K562 (cell line): ENCODE data around the gene KLHL22. TPM values are rescaled to one million over a fixed set of nuclear protein-coding genes. Genes with fewer than 3 reads are reported as not detected.
A peak's percentile ranks its signal among the peaks of the same experiment; 100 is the strongest.

Experiments used
- ATF1 ChIP-seq, 2 experiments: fragments of 450-650 bp in 1 of 2; IDR thresholded peaks; 2 replicates each; pipeline ENCODE4 v1.6.1; 2016; ENCODE audit warnings: missing compliant biosample characterization in 1 of 2, missing genetic modification characterization in 1 of 2
- BRF1 ChIP-seq: IDR thresholded peaks from 3 replicates; pipeline ENCODE4 v1.6.1; 2011; ENCODE audit warnings: borderline replicate concordance, mild to moderate bottlenecking; ENCODE audit not compliant: insufficient read length; ENCODE audit errors: extremely low read depth
- CC2D1A ChIP-seq: fragments of 450-650 bp; IDR thresholded peaks from 2 replicates; pipeline ENCODE4 v1.6.1; 2017; ENCODE audit warnings: mild to moderate bottlenecking
- CSDE1 ChIP-seq, 2 experiments: fragments of 450-650 bp; IDR thresholded peaks; 2 replicates each; pipeline ENCODE4 v1.6.1; 2016; ENCODE audit warnings: mild to moderate bottlenecking in 1 of 2
- ETV5 ChIP-seq: sonication (generic); formaldehyde crosslinking; IDR thresholded peaks from 2 replicates; pipeline ENCODE4 v1.4.0; 2020; ENCODE audit warnings: low read depth, mild to moderate bottlenecking, missing genetic modification reagents
- MED1 ChIP-seq: sonication (generic); formaldehyde crosslinking; IDR thresholded peaks from 2 replicates; pipeline ENCODE4 v1.8.1; 2023; ENCODE audit warnings: missing genetic modification reagents, borderline replicate concordance
- MYC ChIP-seq, 2 experiments: fragments of 250-450 bp in 1 of 2; sonication (Bioruptor Pico) in 1 of 2; IDR thresholded peaks; 2 replicates each; pipeline versions ENCODE4 v1.5.1 to v1.6.1; 2012 to 2021; ENCODE audit warnings: low read depth in 2 of 2, borderline replicate concordance in 1 of 2, improper control_type of control experiment in 1 of 2, low read length in 1 of 2, mild to moderate bottlenecking in 1 of 2, moderate library complexity in 1 of 2
- PHB2 ChIP-seq: fragments of 450-650 bp; IDR thresholded peaks from 2 replicates; pipeline ENCODE4 v1.6.1; 2017; ENCODE audit warnings: low read depth
- PTBP1 ChIP-seq: fragments of 200-400 bp; formaldehyde crosslinking; IDR thresholded peaks from 2 replicates; pipeline ENCODE4 v1.6.1; 2017; ENCODE audit warnings: low read depth, low read length
- TCFL5 ChIP-seq: fragments of 250-450 bp; sonication (Bioruptor Pico); conservative IDR thresholded peaks from 2 replicates; pipeline ENCODE4 v1.6.1; 2021; ENCODE audit warnings: mild to moderate bottlenecking, moderate library complexity, matching md5 sums
- YY1 ChIP-seq, 3 experiments: IDR thresholded peaks; 2 replicates each; pipeline ENCODE4 v1.6.1; 2011; ENCODE audit warnings: low read length in 2 of 3, mild to moderate bottlenecking in 2 of 3, moderate library complexity in 2 of 3, borderline replicate concordance in 1 of 3, control low read depth in 1 of 3, low read depth in 1 of 3; ENCODE audit not compliant: insufficient read depth in 3 of 3, insufficient replicate concordance in 2 of 3, control insufficient read depth in 1 of 3, insufficient read length in 1 of 3; ENCODE audit errors: extremely low read depth in 1 of 3
- ZFX ChIP-seq: sonication (generic); formaldehyde crosslinking; IDR thresholded peaks from 2 replicates; pipeline ENCODE4 v1.8.0; 2022; ENCODE audit warnings: mild to moderate bottlenecking, missing genetic modification reagents, moderate library complexity
- ZNF212 ChIP-seq: fragments of 450-650 bp; formaldehyde crosslinking; IDR thresholded peaks from 2 replicates; pipeline ENCODE4 v1.4.0; 2020; ENCODE audit warnings: mild to moderate bottlenecking
- ZNF408 ChIP-seq: fragments of 250-450 bp; sonication (Bioruptor Pico); IDR thresholded peaks from 2 replicates; pipeline ENCODE4 v1.4.0; 2020; ENCODE audit warnings: low read depth, mild to moderate bottlenecking, moderate library complexity
- polyA plus RNA-seq, 8 experiments: library from polyadenylated mRNA; depleted of rRNA in 4 of 8; stranded (reverse) in 5 of 8; unstranded in 3 of 8; fragments of >200 nt; fragmentation: Nextera tagmentation in 2 of 8; fragmentation: Illumina TruSeq in 1 of 8; extraction: Ambion mirVana in 2 of 8; extraction: Trizol in 1 of 8; gene quantifications; 2 replicates each; pipeline versions ENCODE4 v1.2.1 to v1.2.3, GENCODE V29; 2011 to 2014; ENCODE audit warnings: inconsistent platforms in 1 of 8, missing spikeins in 1 of 8
- total RNA-seq, 7 experiments: library from RNA; depleted of rRNA in 6 of 7; stranded (reverse); fragments of >200 nt in 6 of 7; fragmentation: Illumina TruSeq in 2 of 7; extraction: Trizol in 2 of 7; gene quantifications; 2 replicates each; pipeline versions ENCODE4 v1.2.1 to v1.2.3, GENCODE V29; 2011 to 2021; ENCODE audit warnings: low replicate concordance in 1 of 7
- TF ChIP-seq, protein P1 (sequence below): fragments of 450-650 bp; conservative IDR thresholded peaks from 2 replicates; pipeline ENCODE4 v1.6.1; 2016; ENCODE audit warnings: missing genetic modification characterization, low read depth, mild to moderate bottlenecking, control low read depth, missing compliant biosample characterization
- TF ChIP-seq, protein P2 (sequence below): fragments of 450-650 bp; formaldehyde crosslinking; IDR thresholded peaks from 2 replicates; pipeline ENCODE4 v1.4.0; 2022; ENCODE audit warnings: mild to moderate bottlenecking, moderate library complexity
- TF ChIP-seq, protein P3 (sequence below): fragments of 250-450 bp; sonication (Bioruptor Pico); IDR thresholded peaks from 2 replicates; pipeline ENCODE4 v1.4.0; 2020
- TF ChIP-seq, protein P4 (sequence below): fragments of 250-450 bp; sonication (Bioruptor Pico); IDR thresholded peaks from 2 replicates; pipeline ENCODE4 v1.9.0; 2021; ENCODE audit warnings: mild to moderate bottlenecking

Gene KLHL22
- total and polyA plus RNA-seq, 9 of the 15 experiments (the other 6 are each of a cell fraction or from before 2014, with no cell fraction given): 1.3 to 25.6 (median 15.2) TPM

DNA sequence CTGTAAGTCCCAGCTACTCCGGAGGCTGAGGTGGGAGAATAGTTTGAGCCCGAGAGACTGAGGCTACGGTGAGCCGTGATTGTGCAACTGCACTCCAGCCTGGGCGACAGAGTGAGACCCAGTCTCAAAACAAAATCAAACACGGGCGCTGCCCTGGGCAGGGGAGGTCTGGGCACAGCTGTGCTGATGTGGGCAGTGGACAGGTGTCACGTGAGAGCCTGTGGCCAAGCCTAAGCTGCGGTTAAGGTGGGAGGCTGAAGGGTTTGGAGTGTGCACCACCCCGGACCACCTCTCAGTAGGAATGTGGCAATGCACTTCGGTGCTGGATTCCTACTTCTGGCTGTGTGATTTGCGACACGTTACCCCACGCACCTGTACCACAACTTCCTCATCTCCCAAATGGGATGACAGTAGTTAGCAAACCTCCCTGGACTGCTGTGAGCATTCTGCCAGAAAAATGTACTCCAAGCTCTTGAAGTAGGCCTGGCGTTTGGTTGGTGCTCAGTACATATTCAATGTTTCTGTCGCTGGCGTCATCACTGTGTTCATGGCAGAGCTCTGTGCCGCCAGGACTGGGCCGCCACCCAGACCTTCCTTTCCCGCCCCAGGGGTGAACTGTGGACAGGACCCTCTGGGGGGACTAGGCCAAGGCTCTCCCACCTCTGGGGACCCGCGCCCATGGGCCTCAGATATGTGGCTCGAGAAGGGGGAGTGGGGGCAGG is 102.5 kb downstream of the KLHL22 start (continued):
- TF ChIP-seq, protein P1, sequence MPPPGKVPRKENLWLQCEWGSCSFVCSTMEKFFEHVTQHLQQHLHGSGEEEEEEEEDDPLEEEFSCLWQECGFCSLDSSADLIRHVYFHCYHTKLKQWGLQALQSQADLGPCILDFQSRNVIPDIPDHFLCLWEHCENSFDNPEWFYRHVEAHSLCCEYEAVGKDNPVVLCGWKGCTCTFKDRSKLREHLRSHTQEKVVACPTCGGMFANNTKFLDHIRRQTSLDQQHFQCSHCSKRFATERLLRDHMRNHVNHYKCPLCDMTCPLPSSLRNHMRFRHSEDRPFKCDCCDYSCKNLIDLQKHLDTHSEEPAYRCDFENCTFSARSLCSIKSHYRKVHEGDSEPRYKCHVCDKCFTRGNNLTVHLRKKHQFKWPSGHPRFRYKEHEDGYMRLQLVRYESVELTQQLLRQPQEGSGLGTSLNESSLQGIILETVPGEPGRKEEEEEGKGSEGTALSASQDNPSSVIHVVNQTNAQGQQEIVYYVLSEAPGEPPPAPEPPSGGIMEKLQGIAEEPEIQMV (tag): no peak; the same call in 1 of the 2 replicates
- no peak for TF ChIP-seq YY1 (IDR thresholded peaks at IDR 0.05; ENCODE audit: borderline replicate concordance in 1 of 3, control insufficient read depth in 1 of 3, extremely low read depth in 1 of 3, insufficient read depth in 3 of 3, insufficient read length in 1 of 3, insufficient replicate concordance in 2 of 3, low read depth in 1 of 3, low read length in 2 of 3)
- TF ChIP-seq ETV5 (CRISPR knock-in tag): no peak
- no peak for TF ChIP-seq PTBP1
- no peak for TF ChIP-seq PHB2
- no peak for TF ChIP-seq MED1 (CRISPR knock-in tag)
- TF ChIP-seq CC2D1A: no peak
- TF ChIP-seq, protein P2, sequence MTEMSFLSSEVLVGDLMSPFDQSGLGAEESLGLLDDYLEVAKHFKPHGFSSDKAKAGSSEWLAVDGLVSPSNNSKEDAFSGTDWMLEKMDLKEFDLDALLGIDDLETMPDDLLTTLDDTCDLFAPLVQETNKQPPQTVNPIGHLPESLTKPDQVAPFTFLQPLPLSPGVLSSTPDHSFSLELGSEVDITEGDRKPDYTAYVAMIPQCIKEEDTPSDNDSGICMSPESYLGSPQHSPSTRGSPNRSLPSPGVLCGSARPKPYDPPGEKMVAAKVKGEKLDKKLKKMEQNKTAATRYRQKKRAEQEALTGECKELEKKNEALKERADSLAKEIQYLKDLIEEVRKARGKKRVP: no peak
- no peak for TF ChIP-seq MYC (IDR thresholded peaks at IDR 0.05; ENCODE audit: low read depth, low read length)
- no peak; the same call in 1 of the 2 replicates for TF ChIP-seq MYC (CRISPR knock-in tag; IDR thresholded peaks at IDR 0.05; ENCODE audit: borderline replicate concordance, low read depth)
- no peak for TF ChIP-seq CSDE1 (IDR thresholded peaks at IDR 0.05)
- TF ChIP-seq, protein P3, sequence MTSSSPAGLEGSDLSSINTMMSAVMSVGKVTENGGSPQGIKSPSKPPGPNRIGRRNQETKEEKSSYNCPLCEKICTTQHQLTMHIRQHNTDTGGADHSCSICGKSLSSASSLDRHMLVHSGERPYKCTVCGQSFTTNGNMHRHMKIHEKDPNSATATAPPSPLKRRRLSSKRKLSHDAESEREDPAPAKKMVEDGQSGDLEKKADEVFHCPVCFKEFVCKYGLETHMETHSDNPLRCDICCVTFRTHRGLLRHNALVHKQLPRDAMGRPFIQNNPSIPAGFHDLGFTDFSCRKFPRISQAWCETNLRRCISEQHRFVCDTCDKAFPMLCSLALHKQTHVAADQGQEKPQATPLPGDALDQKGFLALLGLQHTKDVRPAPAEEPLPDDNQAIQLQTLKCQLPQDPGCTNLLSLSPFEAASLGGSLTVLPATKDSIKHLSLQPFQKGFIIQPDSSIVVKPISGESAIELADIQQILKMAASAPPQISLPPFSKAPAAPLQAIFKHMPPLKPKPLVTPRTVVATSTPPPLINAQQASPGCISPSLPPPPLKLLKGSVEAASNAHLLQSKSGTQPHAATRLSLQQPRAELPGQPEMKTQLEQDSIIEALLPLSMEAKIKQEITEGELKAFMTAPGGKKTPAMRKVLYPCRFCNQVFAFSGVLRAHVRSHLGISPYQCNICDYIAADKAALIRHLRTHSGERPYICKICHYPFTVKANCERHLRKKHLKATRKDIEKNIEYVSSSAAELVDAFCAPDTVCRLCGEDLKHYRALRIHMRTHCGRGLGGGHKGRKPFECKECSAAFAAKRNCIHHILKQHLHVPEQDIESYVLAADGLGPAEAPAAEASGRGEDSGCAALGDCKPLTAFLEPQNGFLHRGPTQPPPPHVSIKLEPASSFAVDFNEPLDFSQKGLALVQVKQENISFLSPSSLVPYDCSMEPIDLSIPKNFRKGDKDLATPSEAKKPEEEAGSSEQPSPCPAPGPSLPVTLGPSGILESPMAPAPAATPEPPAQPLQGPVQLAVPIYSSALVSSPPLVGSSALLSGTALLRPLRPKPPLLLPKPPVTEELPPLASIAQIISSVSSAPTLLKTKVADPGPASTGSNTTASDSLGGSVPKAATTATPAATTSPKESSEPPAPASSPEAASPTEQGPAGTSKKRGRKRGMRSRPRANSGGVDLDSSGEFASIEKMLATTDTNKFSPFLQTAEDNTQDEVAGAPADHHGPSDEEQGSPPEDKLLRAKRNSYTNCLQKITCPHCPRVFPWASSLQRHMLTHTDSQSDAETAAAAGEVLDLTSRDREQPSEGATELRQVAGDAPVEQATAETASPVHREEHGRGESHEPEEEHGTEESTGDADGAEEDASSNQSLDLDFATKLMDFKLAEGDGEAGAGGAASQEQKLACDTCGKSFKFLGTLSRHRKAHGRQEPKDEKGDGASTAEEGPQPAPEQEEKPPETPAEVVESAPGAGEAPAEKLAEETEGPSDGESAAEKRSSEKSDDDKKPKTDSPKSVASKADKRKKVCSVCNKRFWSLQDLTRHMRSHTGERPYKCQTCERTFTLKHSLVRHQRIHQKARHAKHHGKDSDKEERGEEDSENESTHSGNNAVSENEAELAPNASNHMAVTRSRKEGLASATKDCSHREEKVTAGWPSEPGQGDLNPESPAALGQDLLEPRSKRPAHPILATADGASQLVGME (CRISPR knock-in tag): 0 out of 2 replicates have a peak, but pooled peaks have one; percentile 1
- TF ChIP-seq TCFL5 (CRISPR knock-in tag): no peak
- TF ChIP-seq ATF1 (CRISPR knock-in tag; IDR thresholded peaks at IDR 0.05): no peak
- no peak for TF ChIP-seq ATF1 (tag; IDR thresholded peaks at IDR 0.05)
- TF ChIP-seq ZNF212 (CRISPR knock-in tag): peak; percentile 76; the same call in 1 of the 2 replicates
- 0 out of 2 replicates have a peak, but pooled peaks have one; percentile 52 for TF ChIP-seq ZNF408 (CRISPR knock-in tag)
- TF ChIP-seq ZFX: no peak
- TF ChIP-seq, protein P4, sequence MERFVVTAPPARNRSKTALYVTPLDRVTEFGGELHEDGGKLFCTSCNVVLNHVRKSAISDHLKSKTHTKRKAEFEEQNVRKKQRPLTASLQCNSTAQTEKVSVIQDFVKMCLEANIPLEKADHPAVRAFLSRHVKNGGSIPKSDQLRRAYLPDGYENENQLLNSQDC (CRISPR knock-in tag): no peak
- no peak for TF ChIP-seq BRF1
